Heart right ventricle (tissue), 16 donors: ENCODE measurements around the gene GALNS. TPM values are rescaled to one million over a fixed set of nuclear protein-coding genes. Genes with fewer than 3 reads are reported as not detected.

Experiments used
- ATAC-seq, 8 donors: fragments of 200-7000 bp; cut with Tn5 transposase; one replicate each; pipeline ENCODE4 v1.9.1; 2020; ENCODE audit warnings: mild to moderate bottlenecking in 8 of 8, moderate library complexity in 8 of 8, moderate number of reproducible peaks in 1 of 8
- DNase-seq, 2 donors: peaks; one replicate each; pipeline ENCODE4 v3.0.0-alpha.2; 2020
- H3K27ac ChIP-seq, 10 donors: fragments of 200-600 bp; sonication (generic) in 2 of 10; one replicate each; pipeline versions ENCODE4 v1.5.0 to v1.8.0; 2020 to 2022; ENCODE audit warnings: mild to moderate bottlenecking in 3 of 10
- H3K27me3 ChIP-seq, 7 donors: fragments of 200-600 bp; one replicate each; pipeline ENCODE4 v1.8.0; 2021 to 2022; ENCODE audit warnings: mild to moderate bottlenecking in 2 of 7
- H3K36me3 ChIP-seq, 9 donors: fragments of 200-600 bp; sonication (generic) in 1 of 9; one replicate each; pipeline versions ENCODE4 v1.5.0 to v1.8.0; 2020 to 2022; ENCODE audit warnings: mild to moderate bottlenecking in 2 of 9
- H3K4me1 ChIP-seq, 9 donors: fragments of 200-600 bp; sonication (generic) in 1 of 9; one replicate each; pipeline versions ENCODE4 v1.5.0 to v1.8.0; 2020 to 2022; ENCODE audit warnings: mild to moderate bottlenecking in 4 of 9
- H3K4me3 ChIP-seq, 10 donors: fragments of 200-600 bp; sonication (generic) in 2 of 10; one replicate each; pipeline versions ENCODE4 v1.5.0 to v1.8.0; 2020 to 2022; ENCODE audit warnings: mild to moderate bottlenecking in 7 of 10, moderate library complexity in 2 of 10
- H3K9me3 ChIP-seq, 11 donors: fragments of 200-600 bp in 10 of 11; sonication (generic) in 2 of 11; one replicate each; pipeline versions ENCODE4 v1.5.0 to v1.8.0; 2013 to 2022; ENCODE audit warnings: mild to moderate bottlenecking in 2 of 11, control low read depth in 1 of 11, moderate library complexity in 1 of 11
- WGBS, 2 donors: extraction: QIAGEN DNeasy Blood & Tissue Kit; methylation state at CpG; one replicate each; pipeline ENCODE4 v1.1.7; 2013; ENCODE audit warnings: inconsistent platforms in 1 of 2; 5-methylcytosine and 5-hydroxymethylcytosine counted together
- intact Hi-C, 10 donors: fragments of 100-400 bp; cut with DNase I; formaldehyde crosslinking; loops; one replicate each; pipeline versions ENCODE4 v1.11.1 to v1.14.2; 2022
- polyA plus RNA-seq, 2 donors: library from polyadenylated mRNA; stranded (reverse); fragments of 200-250 nt; gene quantifications; one replicate each; pipeline ENCODE4 v1.2.3, GENCODE V29; 2013
- total RNA-seq, 10 donors: library from RNA; stranded (reverse); fragmentation: NEBNext Ultra II Directional in 3 of 10; extraction: Animal tissue kit (Norgen Biotek cat#: 25700) in 3 of 10; gene quantifications; one replicate each; pipeline versions ENCODE4 v1.2.1 to v1.2.4, GENCODE V29; 2021 to 2023
- TF ChIP-seq, protein P1 (sequence below), 9 donors: fragments of 200-600 bp; sonication (generic) in 2 of 9; IDR thresholded peaks; one replicate each; pipeline versions ENCODE4 v1.5.0 to v1.8.0; 2021 to 2022; ENCODE audit warnings: antibody characterized with exemption in 9 of 9, mild to moderate bottlenecking in 5 of 9, moderate library complexity in 1 of 9
- donor health status: Arrhythmogenic right ventricular cardiomyopathy.
- donor health status: ischemic (EF 13 %, LVEDD 7.1; RV severe dilation, severe dysfunction).
- donor health status: healthy with polysubstance abuse.
- donor health status: DM: no; HTN: yes; CAD: no.
- donor health status: DM: no; HTN: no; CAD: no.
- donor health status: ischemic (EF 25% LVEDD 6.9; RV normal size, moderate dysfunction).
- donor health status: ischemic (EF 25% LVEDD 5.7; RV mildly dilated, moderate dysfunction).
- donor health status: healthy.
- donor health status: DM: yes; HTN: yes; CAD: no.
- donor health status: Ischemic cardiomyopathy.
- donor health status: ischemic (EF 35%, LVEDD 5.7; RV mildly dilated, moderate dysfunction).
- donor health status: nonischemic (EF 11% LVEDD 7.7; RV severe dilation, severe dysfunction).
- donor health status: DM: yes; HTN: yes; CAD: no.
- donor health status: PGD.
- donor health status: ischemic (EF 29% LVEDD 5.4; RV normal size, mild dysfunction).
- donor health status: nonischemic (EF 23%, LVEDD 6.1; RV moderate dilation, normal function).

GALNS gene
- total and polyA plus RNA-seq, 12 donors = 11.5 to 18.7 (median 13.8) TPM

DNA sequence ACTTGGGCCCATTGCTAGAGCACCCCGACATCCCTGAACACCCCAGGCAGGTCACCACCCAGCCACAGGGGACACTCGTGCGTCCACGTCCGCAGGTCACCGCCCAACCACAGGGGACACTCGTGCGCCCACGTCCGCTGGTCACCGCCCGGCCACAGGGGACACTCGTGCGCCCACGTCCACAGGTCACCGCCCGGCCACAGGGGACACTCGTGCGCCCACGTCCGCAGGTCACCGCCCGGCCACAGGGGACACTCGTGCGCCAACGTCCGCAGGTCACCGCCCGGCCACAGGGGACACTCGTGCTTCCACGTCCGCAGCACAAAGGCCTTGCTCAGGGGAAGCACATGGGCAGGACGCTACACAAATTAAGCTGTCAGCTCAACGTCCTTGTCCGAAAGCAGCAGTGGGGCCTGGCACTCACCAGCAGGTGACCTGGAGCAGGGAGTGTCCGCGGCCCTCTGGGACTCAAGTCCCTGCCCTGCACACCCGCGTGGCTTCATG, 17.7 kb downstream of the GALNS start:
- intact Hi-C loops = no loop called here
- Histone ChIP-seq H3K4me3 (no peak overlapping the region), H3K4me1 (peaks cover 0 to 4% (median 0%) of the 10 kb centered on the region in 9 donors), H3K27ac (no peak overlapping the region), H3K27me3 (no peaks in the 10 kb centered on the region), H3K9me3 (no peaks in the 10 kb centered on the region), H3K36me3 (peaks cover 0 to 69% (median 9%) of the 10 kb centered on the region in 9 donors)
- ATAC-seq (no peak), DNase-seq (no peak)
- TF ChIP-seq, protein P1, sequence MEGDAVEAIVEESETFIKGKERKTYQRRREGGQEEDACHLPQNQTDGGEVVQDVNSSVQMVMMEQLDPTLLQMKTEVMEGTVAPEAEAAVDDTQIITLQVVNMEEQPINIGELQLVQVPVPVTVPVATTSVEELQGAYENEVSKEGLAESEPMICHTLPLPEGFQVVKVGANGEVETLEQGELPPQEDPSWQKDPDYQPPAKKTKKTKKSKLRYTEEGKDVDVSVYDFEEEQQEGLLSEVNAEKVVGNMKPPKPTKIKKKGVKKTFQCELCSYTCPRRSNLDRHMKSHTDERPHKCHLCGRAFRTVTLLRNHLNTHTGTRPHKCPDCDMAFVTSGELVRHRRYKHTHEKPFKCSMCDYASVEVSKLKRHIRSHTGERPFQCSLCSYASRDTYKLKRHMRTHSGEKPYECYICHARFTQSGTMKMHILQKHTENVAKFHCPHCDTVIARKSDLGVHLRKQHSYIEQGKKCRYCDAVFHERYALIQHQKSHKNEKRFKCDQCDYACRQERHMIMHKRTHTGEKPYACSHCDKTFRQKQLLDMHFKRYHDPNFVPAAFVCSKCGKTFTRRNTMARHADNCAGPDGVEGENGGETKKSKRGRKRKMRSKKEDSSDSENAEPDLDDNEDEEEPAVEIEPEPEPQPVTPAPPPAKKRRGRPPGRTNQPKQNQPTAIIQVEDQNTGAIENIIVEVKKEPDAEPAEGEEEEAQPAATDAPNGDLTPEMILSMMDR (IDR thresholded peaks at IDR 0.05) = peak in 2 of 9 donors; percentile 13 to 17
- 85 to 91% methylated on average over 38 to 39 of the region's 39 CpGs for WGBS, 2 donors

DNA sequence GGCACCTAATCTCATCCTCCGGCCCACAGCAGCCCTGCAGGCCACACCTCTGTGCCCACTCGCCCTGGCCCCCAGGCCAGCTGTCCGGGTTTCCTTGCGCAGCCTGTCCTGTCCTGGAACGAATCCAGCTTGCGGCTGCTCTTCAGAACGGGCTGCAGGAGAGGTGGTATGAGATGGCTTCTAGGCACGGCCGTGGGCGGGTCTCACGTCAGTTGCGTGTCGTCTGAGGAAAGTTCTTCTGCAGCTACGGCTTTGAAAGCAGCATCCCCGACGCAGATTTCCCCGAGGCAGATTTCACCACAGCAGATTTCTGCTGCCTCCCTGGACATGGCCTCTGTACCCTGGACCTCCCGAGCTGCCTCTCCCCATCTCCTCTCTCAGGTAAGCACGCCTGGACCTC, 18.2 kb downstream of the GALNS start:
- Histone ChIP-seq H3K4me1 (peaks cover 0 to 4% (median 0%) of the 10 kb centered on the region in 9 donors), H3K27ac (no peak overlapping the region), H3K4me3 (no peak overlapping the region), H3K36me3 (peaks cover 0 to 69% (median 9%) of the 10 kb centered on the region in 9 donors), H3K9me3 (no peaks in the 10 kb centered on the region), H3K27me3 (no peaks in the 10 kb centered on the region)
- TF ChIP-seq, protein P1 (IDR thresholded peaks at IDR 0.05) = no peak
- WGBS, 2 donors = 91 to 92% methylated on average over 19 of the region's 19 CpGs
- ATAC-seq (no peak), DNase-seq (peak in 1 of 2 donors; percentile 9)
- intact Hi-C loops = no loop called here

DNA sequence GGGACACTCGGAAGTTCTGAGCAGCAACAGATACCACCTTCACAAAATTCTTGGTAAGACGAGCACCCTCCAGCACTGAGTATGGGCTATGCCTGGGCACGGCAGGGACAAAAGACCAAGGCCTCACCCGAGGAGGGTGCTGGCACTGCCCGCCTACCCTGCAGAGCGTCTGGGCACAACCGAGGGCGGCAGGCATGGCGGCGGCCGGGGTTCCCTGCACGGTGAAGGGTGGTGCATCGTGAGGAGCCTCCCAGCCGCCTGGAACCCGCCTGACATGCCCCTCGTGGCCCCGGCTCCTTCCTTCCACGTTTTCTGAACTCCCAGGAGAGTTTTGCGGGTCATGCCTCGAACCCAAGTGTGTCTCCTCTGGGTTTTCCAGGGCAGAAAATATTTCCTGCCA, 18.9 kb downstream of the GALNS start:
- no peaks in the 10 kb centered on the region for H3K9me3 ChIP-seq
- H3K27ac ChIP-seq = no peak overlapping the region
- H3K4me1 ChIP-seq = peaks cover 0 to 4% (median 0%) of the 10 kb centered on the region in 9 donors
- peaks cover 0 to 62% (median 9%) of the 10 kb centered on the region in 9 donors for H3K36me3 ChIP-seq
- ATAC-seq = no peak
- TF ChIP-seq, protein P1 (IDR thresholded peaks at IDR 0.05) = no peak
- intact Hi-C loops = loop anchor here in 1 of 10 donors (1.0 kb wide), 1 partner anchor 18 kb away; no protein-coding TSS in a partner anchor
- 89 to 94% methylated on average over 20 of the region's 20 CpGs for WGBS, 2 donors
- no peak overlapping the region for H3K4me3 ChIP-seq
- peak in 1 of 2 donors; percentile 7 for DNase-seq
- H3K27me3 ChIP-seq = no peaks in the 10 kb centered on the region

DNA sequence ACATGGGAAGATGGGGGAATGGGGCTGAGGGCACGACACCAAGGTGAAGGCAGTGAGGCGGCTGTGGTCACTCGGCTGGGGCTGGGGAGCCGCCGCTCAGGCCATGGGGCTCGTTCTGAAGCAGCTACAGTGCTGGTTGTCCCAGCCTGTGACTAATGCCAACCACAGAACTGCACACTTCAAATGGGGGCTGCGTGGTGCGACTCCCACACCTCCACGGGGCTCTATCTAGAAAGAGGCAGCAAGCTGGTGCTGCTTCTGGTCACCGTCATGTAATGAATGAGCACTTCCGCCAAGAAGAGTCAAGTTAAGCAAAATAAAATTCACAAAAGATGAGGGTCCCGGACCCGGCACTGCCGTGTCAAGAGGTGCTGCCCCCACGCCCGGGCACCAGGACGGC, 20.0 kb downstream of the GALNS start:
- peaks cover 0 to 4% (median 0%) of the 10 kb centered on the region in 9 donors for H3K4me1 ChIP-seq
- no peak for ATAC-seq
- no peaks in the 10 kb centered on the region for H3K9me3 ChIP-seq
- DNase-seq = no peak
- peaks cover 0 to 54% (median 9%) of the 10 kb centered on the region in 9 donors for H3K36me3 ChIP-seq
- no peak overlapping the region for H3K4me3 ChIP-seq
- TF ChIP-seq, protein P1 (IDR thresholded peaks at IDR 0.05) = no peak
- WGBS, 2 donors = 92 to 93% methylated on average over 17 of the region's 17 CpGs
- no peaks in the 10 kb centered on the region for H3K27me3 ChIP-seq
- H3K27ac ChIP-seq = no peak overlapping the region
- intact Hi-C loops = loop anchor here in 1 of 10 donors (1.0 kb wide), 1 partner anchor 16 kb away; no protein-coding TSS in a partner anchor
